ENCODE data around the gene TFIP11.

TFIP11 gene

DNA sequence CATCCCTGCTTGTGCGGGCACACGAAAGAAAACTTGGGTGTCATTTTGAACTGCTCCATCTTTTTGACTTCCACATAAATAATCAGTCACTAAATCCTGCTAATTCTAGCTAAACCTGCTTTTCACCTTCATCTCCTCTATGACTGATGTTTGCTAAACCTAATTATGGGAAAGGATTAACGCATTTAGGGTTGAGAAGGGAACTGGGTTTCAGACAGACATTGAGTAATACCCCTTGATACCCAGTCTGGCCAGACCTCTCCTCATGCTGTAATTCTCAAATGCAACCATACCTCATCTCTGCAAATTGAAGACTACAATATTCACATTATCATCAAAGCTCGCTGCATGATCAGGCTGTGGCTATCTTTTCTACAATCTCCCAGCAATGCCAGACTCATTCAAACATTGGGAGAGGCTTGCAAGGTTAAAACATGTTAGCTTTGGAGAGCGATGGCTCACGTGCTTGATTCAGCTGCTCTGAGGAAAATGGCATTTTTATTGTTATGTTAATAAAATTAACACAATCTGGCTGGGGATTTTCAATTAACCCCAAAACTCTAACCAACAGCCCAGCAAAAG lies 31.1 kb downstream of the TFIP11 start:
- TF ChIP-seq CTCF (IDR thresholded peaks at IDR 0.05; ENCODE audit: low read depth, low read length, missing control alignments): no peak
- peak overlapping the region; percentile 55; the same call in 1 of the 2 replicates for H3K4me3 ChIP-seq (ENCODE audit: low read depth, low read length)
- DNase-seq (ENCODE audit: low read depth): no peak

DNA sequence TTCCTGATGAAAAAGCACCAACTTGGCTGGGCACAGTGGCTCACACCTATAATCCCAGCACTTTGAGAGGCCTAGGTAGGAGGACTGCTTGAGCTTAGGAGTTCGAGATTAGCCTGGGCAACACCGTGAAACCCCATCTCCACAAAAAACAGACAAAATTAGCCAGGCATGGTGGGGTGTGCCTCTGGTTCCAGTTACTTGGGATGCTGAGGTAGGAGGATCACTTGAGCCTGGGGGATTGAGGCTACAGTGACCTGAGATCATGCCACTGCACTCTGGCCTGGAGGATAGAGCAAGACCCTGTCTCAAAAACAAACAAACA lies 31.7 kb downstream of the TFIP11 start:
- DNase-seq (ENCODE audit: low read depth): no peak
- TF ChIP-seq CTCF (IDR thresholded peaks at IDR 0.05; ENCODE audit: low read depth, low read length, missing control alignments): no peak
- peak overlapping the region; percentile 55 for H3K4me3 ChIP-seq (ENCODE audit: low read depth, low read length)

DNA sequence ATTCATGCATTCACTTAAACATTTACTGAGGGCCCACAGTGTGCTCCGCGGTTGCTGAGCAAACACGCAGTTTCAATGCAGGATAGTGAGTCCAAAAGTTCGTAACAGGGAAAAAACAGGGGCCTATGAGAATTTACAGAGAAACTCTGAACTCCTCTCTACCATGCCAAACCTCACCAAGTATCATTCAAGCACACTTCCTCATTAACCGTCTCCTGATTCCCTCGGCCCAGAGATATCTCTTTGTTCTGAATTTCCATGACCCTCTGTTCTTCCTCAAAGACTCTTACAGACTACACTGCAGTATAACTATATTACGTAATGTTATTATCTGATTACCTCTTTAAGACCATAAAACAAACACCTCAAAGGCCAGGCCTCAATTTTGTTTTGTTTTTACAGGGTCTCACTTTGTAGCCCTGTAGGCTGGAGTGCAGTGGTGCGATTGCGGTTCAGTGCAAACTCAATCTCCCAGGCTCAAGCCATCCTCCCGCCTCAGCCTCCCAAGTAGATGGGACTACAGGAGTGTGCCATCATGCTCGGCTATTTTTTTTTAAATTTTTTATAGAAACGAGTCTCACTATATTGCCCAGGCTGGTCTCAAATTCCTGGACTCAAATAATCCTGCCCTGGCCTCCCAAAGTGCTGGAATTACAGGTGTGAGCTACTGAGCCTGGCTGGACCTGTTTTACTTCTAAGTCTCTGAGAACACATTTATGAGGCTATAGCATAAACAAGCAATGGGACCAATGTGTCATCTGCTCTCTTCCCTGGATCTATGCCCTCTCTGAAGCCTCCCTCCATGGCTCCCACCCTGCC lies 32.3 kb downstream of the TFIP11 start:
- TF ChIP-seq CTCF (IDR thresholded peaks at IDR 0.05; ENCODE audit: low read depth, low read length, missing control alignments): no peak
- no peak for DNase-seq (ENCODE audit: low read depth)
- H3K4me3 ChIP-seq (ENCODE audit: low read depth, low read length): peak overlapping the region; percentile 55

- DNase-seq (ENCODE audit: low read depth): no peak
- peak overlapping the region; percentile 55 for H3K4me3 ChIP-seq (ENCODE audit: low read depth, low read length)
- TF ChIP-seq CTCF (IDR thresholded peaks at IDR 0.05; ENCODE audit: low read depth, low read length, missing control alignments): peak; percentile 15
Observed at GRCh38 chr22:26479043-26479791, 33.1 kb downstream of the TFIP11 start.

GRCh38 chr22:26477341-26477731 lies 34.9 kb downstream of the TFIP11 start:
- H3K4me3 ChIP-seq (ENCODE audit: low read depth, low read length): no peak overlapping the region
- TF ChIP-seq CTCF (IDR thresholded peaks at IDR 0.05; ENCODE audit: low read depth, low read length, missing control alignments): no peak
- DNase-seq (ENCODE audit: low read depth): no peak

DNA sequence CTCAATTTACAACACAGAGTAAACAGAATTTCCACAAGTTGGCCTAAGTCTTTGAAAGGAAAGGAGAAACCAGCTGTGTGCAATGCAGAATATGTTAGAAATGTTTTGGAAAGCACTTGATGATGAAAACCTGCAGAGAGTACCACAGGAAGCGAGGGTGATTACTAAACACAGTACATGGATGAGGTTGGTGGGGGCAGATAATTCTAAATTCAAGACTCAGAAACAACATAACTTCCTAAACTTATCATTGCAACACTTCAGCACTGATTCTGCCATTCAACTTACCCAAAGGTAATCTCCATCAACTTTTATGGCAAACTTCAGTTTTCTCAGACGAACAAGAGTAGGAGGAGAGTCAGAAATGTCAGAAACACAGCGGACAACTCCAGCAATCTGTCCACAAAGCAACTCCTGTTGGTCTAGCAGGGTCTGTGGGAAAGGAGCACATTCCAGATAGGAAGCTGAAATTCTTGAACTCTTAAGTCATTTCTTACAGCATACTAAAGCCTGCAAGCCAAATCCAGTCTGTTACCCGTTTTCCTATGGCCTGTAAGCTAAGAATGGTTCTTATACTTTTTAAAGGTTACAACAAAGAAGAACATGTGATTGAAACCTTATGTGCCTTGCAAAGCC lies 35.5 kb downstream of the TFIP11 start:
- TF ChIP-seq CTCF (IDR thresholded peaks at IDR 0.05; ENCODE audit: low read depth, low read length, missing control alignments): no peak
- H3K4me3 ChIP-seq (ENCODE audit: low read depth, low read length): no peak overlapping the region

More for the DNA sequence above, 35.5 kb downstream of the TFIP11 start:
- no peak for DNase-seq (ENCODE audit: low read depth)

Data from GM12864 (cell line).